ENCODE data around the gene CALB2. TPM values are rescaled to one million over a fixed set of nuclear protein-coding genes. Genes with fewer than 3 reads are reported as not detected.

The CALB2 gene
- total and polyA plus RNA-seq, 2 of the 4 experiments (the other 2 are of a cell fraction), result 0.18 to 0.32 TPM

DNA sequence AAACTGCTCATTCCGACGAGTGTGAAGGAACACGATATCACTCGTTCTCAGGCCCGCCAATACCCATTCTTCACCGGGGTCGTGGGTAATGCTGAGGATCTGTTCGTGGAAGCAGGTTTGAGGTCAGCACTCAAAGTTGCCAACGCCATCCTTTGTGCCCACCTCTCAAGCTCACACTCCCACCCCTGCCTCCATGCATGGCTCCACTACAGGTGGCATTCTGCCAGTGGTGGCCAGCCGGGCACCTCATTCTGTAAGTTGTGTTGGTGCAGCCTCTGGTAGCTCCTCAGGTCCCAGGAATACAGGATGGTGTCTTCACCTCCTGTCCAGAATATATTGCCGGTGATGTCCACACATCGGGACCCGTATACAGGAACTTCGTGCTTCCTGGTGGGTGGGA is 72.7 kb downstream of the CALB2 start:
- no peak overlapping the region for H4K91ac ChIP-seq (ENCODE audit: insufficient read depth, low read depth, low read length)
- H3K9ac ChIP-seq (ENCODE audit: low read depth, low read length), result no peak overlapping the region
- ATAC-seq (ENCODE audit: low read depth) (no peak), DNase-seq (no peak)
- intact Hi-C loops (cut with micrococcal nuclease) (no loop called here), in situ Hi-C loops (cut with MboI; ENCODE audit: low sequenced_read_pairs) (no loop called here), dilution Hi-C loops (cut with HindIII; ENCODE audit: low sequenced_read_pairs, unreplicated experiment) (no loop called here)
- no peak overlapping the region for H3K4me2 ChIP-seq (ENCODE audit: low read depth, low read length)
- H3K27ac ChIP-seq (ENCODE audit: insufficient read depth, low read length), result no peak overlapping the region
- H3K9me3 ChIP-seq (ENCODE audit: control insufficient read depth, insufficient read depth, low read length), result no peaks in the 10 kb centered on the region
- no TSS peak for BruUV-seq (replicated peaks)
- no peak overlapping the region for H2BK120ac ChIP-seq (ENCODE audit: low read depth, low read length)
- H3K4ac ChIP-seq (ENCODE audit: low read depth, low read length), result no peak overlapping the region
- no peak overlapping the region for H2AFZ ChIP-seq (replicated peaks; ENCODE audit: low read length, poor library complexity)
- no peak overlapping the region for H3K14ac ChIP-seq (replicated peaks; ENCODE audit: low read depth, low read length)
- H3K36me3 ChIP-seq (ENCODE audit: control insufficient read depth, insufficient read depth, low read length), result no peaks in the 10 kb centered on the region
- no CpG with 5 or more reads among the region's 14 CpGs for WGBS, 2 experiments (ENCODE audit: extremely low coverage in 2 of 2, insufficient read length in 1 of 2)
- no peaks in the 10 kb centered on the region for H3K9me1 ChIP-seq (ENCODE audit: insufficient read depth, low read length)
- H3K56ac ChIP-seq (ENCODE audit: extremely low read depth, insufficient read depth, low read length), result no peak overlapping the region
- no peak overlapping the region for H4K8ac ChIP-seq (ENCODE audit: low read depth in 2 of 2, low read length in 2 of 2)
- no peaks in the 10 kb centered on the region for H3K4me1 ChIP-seq (ENCODE audit: control insufficient read depth, insufficient read depth, low read length)
- no peak overlapping the region for H2AK9ac ChIP-seq (replicated peaks; ENCODE audit: low read depth, low read length, poor library complexity)
- no peak overlapping the region for H2BK5ac ChIP-seq (ENCODE audit: low read depth, low read length, poor library complexity, severe bottlenecking)
- no peak overlapping the region for H3K23ac ChIP-seq (ENCODE audit: low read depth, low read length)
- CTCF ChIA-PET, result no interaction called here
- H4K20me1 ChIP-seq (ENCODE audit: insufficient read depth, low read length), result no peaks in the 10 kb centered on the region
- H3K79me1 ChIP-seq (ENCODE audit: low read depth in 1 of 2, low read length in 2 of 2), result no peaks in the 10 kb centered on the region
- H2BK15ac ChIP-seq (ENCODE audit: low read depth, low read length), result no peak overlapping the region
- no peak for TF ChIP-seq CHD1 (IDR thresholded peaks at IDR 0.05; ENCODE audit: low read depth, low read length)
- TF ChIP-seq, protein P1, sequence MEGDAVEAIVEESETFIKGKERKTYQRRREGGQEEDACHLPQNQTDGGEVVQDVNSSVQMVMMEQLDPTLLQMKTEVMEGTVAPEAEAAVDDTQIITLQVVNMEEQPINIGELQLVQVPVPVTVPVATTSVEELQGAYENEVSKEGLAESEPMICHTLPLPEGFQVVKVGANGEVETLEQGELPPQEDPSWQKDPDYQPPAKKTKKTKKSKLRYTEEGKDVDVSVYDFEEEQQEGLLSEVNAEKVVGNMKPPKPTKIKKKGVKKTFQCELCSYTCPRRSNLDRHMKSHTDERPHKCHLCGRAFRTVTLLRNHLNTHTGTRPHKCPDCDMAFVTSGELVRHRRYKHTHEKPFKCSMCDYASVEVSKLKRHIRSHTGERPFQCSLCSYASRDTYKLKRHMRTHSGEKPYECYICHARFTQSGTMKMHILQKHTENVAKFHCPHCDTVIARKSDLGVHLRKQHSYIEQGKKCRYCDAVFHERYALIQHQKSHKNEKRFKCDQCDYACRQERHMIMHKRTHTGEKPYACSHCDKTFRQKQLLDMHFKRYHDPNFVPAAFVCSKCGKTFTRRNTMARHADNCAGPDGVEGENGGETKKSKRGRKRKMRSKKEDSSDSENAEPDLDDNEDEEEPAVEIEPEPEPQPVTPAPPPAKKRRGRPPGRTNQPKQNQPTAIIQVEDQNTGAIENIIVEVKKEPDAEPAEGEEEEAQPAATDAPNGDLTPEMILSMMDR (conservative IDR thresholded peaks at IDR 0.05; ENCODE audit: low read depth, low read length), result no peak
- TF ChIP-seq MAZ (IDR thresholded peaks at IDR 0.05; ENCODE audit: borderline replicate concordance, low read depth, low read length), result no peak
- TF ChIP-seq FOS (IDR thresholded peaks at IDR 0.05; ENCODE audit: low read depth, low read length), result no peak
- TF ChIP-seq BHLHE40 (IDR thresholded peaks at IDR 0.05; ENCODE audit: low read depth, low read length), result no peak
- TF ChIP-seq NFE2L2 (IDR thresholded peaks at IDR 0.05; ENCODE audit: low read depth, low read length), result no peak
- no peak for TF ChIP-seq MAFK (IDR thresholded peaks at IDR 0.05; ENCODE audit: low read depth, low read length)
- no peak overlapping the region for H2BK20ac ChIP-seq (ENCODE audit: low read depth, low read length)
- H3K27me3 ChIP-seq (ENCODE audit: control insufficient read depth, insufficient read depth, low read length), result peaks cover 4% of the 10 kb centered on the region
- H2AK5ac ChIP-seq (ENCODE audit: low read depth, low read length), result no peak overlapping the region
- H4K5ac ChIP-seq (ENCODE audit: low read depth, low read length), result no peak overlapping the region
- POLR2A ChIA-PET (ENCODE audit: unreplicated experiment), result no interaction called here
- no peak overlapping the region for H3K18ac ChIP-seq (ENCODE audit: low read depth, low read length)
- H3K4me3 ChIP-seq (ENCODE audit: insufficient read depth, low read depth, low read length), result no peak overlapping the region
